GM18519 (cell line): ENCODE results near the gene NIP7.

Experiments
- ATAC-seq: cut with Tn5 transposase; IDR thresholded peaks from one replicate; pipeline ENCODE4 v1.9.1; 2021; ENCODE audit warnings: mild to moderate bottlenecking, moderate library complexity; ENCODE audit not compliant: unreplicated experiment, low FRiP score

NIP7 gene

DNA sequence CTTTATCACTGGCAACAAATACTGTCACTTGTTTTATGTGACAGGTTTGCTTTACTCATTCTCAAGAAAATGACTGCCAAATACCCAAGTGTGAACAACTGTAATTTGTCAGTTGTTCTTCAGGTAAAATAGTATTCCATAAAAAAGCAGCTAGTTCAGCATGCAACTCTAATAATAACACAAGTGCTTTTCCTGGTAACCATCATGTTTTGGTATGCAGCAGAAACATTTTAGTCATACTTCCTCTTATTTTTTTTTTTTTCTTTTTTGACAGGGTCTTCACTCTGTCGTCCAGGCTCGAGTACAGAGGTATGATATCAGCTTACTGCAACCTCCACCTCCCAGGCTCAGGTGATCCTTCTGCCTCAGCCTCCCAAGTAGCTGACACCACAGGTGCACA, 41.7 kb downstream of the NIP7 start:
- ATAC-seq = no peak

DNA sequence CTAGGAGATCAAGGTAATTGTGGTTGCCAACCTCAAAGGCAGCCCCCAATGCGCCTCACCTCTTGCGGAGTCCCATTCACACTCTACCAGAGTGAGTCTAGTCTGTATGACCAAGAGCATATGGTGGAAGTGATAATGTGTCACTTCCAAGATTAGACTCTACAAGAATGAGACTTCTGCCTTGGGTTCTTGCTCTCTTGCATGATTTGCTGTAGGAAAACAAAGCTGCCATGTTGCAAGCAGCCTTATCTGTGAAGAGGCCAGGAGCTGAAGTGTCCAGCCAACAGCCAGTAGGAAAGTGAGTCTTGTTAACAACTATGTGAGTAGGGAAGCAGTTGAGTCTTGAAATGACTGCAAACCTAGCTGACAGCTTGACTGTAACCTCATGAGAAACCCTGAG, 42.8 kb downstream of the NIP7 start:
- ATAC-seq = no peak

DNA sequence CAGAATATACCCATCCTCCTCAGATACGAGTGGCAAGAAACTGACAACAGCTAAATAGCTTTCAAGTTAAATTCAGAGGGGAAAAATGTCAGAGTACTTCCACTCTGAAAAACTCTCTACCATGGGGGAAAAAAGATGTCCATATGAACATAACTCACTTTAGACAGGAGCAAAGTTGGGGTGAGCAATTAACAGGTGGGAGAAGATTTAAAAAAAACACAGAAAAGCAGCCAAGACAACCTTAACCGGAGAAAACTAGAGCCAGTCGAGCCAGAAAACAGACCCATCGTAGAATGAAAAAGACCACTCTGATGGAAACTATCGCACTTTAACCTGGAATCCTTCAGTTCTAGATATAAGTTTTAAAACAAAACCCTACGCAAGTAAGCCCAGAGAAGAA, 45.4 kb downstream of the NIP7 start:
- ATAC-seq = no peak

DNA sequence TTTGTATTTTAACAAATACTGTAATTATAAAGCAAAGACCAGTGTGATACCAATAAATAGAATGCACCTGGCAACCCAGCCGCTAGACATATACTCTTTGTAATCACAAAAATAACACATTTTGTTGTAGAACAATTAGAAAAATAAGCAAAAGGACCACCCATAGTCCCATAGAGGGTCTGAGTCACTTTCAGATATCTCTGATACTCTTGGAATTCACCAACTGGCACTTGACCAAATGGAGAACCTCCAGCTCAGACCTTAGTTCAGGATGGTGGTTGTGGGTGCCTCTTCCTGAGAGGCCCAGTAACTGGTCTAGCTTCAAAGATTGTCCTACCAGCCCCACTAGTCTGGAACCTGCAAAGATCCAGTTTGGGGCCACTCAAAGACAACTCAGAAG, 47.0 kb downstream of the NIP7 start:
- ATAC-seq = no peak
